Progenitor cell of endocrine pancreas (in vitro differentiated cells): ENCODE results near the gene SPATA18. TPM values are rescaled to one million over a fixed set of nuclear protein-coding genes. Genes with fewer than 3 reads are reported as not detected.

Experiments
- DNase-seq: peaks from one replicate; pipeline ENCODE4 v3.0.0; 2021; ENCODE audit warnings: low spot score; ENCODE audit not compliant: unreplicated experiment
- H3K27ac Mint-ChIP-seq: 2 replicates; pipeline ENCODE4 v1.8.0; 2021; ENCODE audit warnings: mild to moderate bottlenecking, moderate library complexity, mixed read lengths
- H3K27me3 Mint-ChIP-seq: 2 replicates; pipeline ENCODE4 v1.8.0; 2021; ENCODE audit warnings: mixed read lengths
- H3K36me3 Mint-ChIP-seq: 2 replicates; pipeline ENCODE4 v1.8.0; 2022; ENCODE audit warnings: mixed read lengths; ENCODE audit not compliant: insufficient read depth
- H3K4me1 Mint-ChIP-seq: 2 replicates; pipeline ENCODE4 v1.8.0; 2021; ENCODE audit warnings: low read depth, mixed read lengths
- H3K4me3 Mint-ChIP-seq: 2 replicates; pipeline ENCODE4 v1.8.0; 2021; ENCODE audit warnings: low read depth, mild to moderate bottlenecking, moderate library complexity, mixed read lengths
- H3K9me3 Mint-ChIP-seq: 2 replicates; pipeline ENCODE4 v1.8.0; 2021; ENCODE audit warnings: low read depth, mixed read lengths
- CTCF ChIP-seq: fragments of 200-600 bp; sonication (generic); IDR thresholded peaks from one replicate; pipeline ENCODE4 v1.5.0; 2021; ENCODE audit warnings: antibody characterized with exemption, mild to moderate bottlenecking; ENCODE audit not compliant: unreplicated experiment
- total RNA-seq: library from RNA; stranded (reverse); gene quantifications from 2 replicates; pipeline ENCODE4 v1.2.1, GENCODE V29; 2021

SPATA18 gene
- total RNA-seq, 1 donor from 2014 or later: 7.4 TPM

DNA sequence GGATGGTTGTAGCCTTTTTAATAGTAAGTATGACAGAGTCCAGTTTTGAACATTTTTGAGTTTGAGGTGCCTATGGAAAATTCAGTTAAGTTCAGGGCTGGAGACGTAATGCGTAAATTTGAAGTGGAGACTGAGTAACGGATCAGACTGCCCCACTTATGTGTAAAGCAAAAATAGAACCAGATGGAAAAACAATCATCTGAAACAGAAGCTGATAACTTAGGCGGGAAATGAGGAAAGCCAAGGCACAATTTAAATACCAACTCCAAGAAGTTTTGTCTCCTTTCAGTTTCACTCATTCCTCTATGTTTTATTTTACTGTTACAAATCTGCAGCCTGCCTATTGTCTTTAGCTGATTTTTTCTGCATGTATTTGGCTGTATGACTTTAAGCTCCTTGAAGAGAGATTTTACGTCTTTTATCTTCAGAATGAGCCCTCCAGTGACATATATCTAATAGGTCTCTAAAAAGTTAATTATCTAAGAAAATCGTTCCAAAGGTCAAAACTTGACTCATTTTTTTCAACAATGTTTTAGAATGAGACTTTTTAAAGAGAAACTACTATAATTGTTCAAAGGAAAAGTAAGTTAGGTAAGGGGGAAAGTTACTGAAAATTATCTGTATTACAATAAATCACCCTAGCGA, 14.1 kb upstream of the SPATA18 start:
- no peaks in the 10 kb centered on the region for H3K36me3 Mint-ChIP-seq
- H3K4me1 Mint-ChIP-seq: peaks cover 28% of the 10 kb centered on the region
- peak overlapping the region; percentile 75 for H3K4me3 Mint-ChIP-seq
- peak overlapping the region; percentile 83 for H3K27ac Mint-ChIP-seq
- no peak for TF ChIP-seq CTCF
- H3K9me3 Mint-ChIP-seq: no peaks in the 10 kb centered on the region
- no peak for DNase-seq
- peaks cover 16% of the 10 kb centered on the region for H3K27me3 Mint-ChIP-seq

DNA sequence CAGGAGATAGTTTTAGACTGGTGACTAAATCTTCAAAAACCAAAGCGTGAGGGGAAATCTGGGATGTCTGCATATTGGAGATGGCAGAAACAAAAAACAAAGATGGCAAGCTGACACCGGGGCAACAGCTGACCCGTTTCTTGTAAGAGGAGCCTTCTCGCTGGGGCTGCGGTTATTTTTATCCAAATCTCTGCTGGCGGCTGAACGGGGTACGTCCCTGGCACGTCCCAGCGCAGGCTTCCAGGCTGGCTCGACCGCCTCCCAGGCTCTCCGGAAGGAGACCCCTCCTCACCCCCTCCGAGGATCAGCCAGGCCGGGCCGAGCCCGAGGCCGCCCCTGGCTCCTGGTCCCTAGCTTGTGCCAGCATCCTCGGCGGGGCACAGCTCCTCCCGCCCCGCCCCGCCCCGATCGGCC, 13.4 kb upstream of the SPATA18 start:
- Mint-ChIP-seq H3K4me1 (peaks cover 28% of the 10 kb centered on the region), H3K27ac (peak overlapping the region; percentile 83), H3K9me3 (no peaks in the 10 kb centered on the region), H3K4me3 (peak overlapping the region; percentile 75), H3K36me3 (no peaks in the 10 kb centered on the region), H3K27me3 (peaks cover 21% of the 10 kb centered on the region)
- DNase-seq: peak; percentile 41
- no peak for TF ChIP-seq CTCF

GRCh38 chr4:52038103-52038912, 12.8 kb upstream of the SPATA18 start, which contains the start of gene SGCB:
Gene SGCB, minus strand, starts transcription at chr4:52038299. Its CDS starts 40 bp downstream, at chr4:52038259.
- TF ChIP-seq CTCF: no peak
- Mint-ChIP-seq H3K4me3 (peak within 1 kb of the TSS; percentile 82), H3K27ac (peak within 1 kb of the TSS; percentile 95), H3K4me1 (peaks cover 28% of the 10 kb centered on the region), H3K36me3 (no peaks in the 10 kb centered on the region), H3K27me3 (peaks cover 22% of the 10 kb centered on the region), H3K9me3 (no peaks in the 10 kb centered on the region)
- DNase-seq: peak; percentile 67

- Mint-ChIP-seq H3K4me1 (peaks cover 2% of the 10 kb centered on the region), H3K4me3 (no peak overlapping the region), H3K27me3 (peaks cover 25% of the 10 kb centered on the region), H3K9me3 (no peaks in the 10 kb centered on the region), H3K36me3 (no peaks in the 10 kb centered on the region), H3K27ac (no peak overlapping the region)
- TF ChIP-seq CTCF: no peak
- no peak for DNase-seq
Observed at GRCh38 chr4:52045028-52045427, 6.1 kb upstream of the SPATA18 start.

- Mint-ChIP-seq H3K4me1 (peaks cover 6% of the 10 kb centered on the region), H3K4me3 (no peak overlapping the region), H3K36me3 (no peaks in the 10 kb centered on the region), H3K27ac (no peak overlapping the region), H3K9me3 (no peaks in the 10 kb centered on the region), H3K27me3 (peaks cover 34% of the 10 kb centered on the region)
- TF ChIP-seq CTCF: no peak
- no peak for DNase-seq
Observed at GRCh38 chr4:52049266-52049665, 1.8 kb upstream of the SPATA18 start.
